ENCODE data around the gene AIG1.
"Not testable (repeated sequence)": the region's sequence is repeated elsewhere in the genome, so short reads cannot be mapped to it uniquely, and the experiment has no call there.

Gene AIG1

DNA sequence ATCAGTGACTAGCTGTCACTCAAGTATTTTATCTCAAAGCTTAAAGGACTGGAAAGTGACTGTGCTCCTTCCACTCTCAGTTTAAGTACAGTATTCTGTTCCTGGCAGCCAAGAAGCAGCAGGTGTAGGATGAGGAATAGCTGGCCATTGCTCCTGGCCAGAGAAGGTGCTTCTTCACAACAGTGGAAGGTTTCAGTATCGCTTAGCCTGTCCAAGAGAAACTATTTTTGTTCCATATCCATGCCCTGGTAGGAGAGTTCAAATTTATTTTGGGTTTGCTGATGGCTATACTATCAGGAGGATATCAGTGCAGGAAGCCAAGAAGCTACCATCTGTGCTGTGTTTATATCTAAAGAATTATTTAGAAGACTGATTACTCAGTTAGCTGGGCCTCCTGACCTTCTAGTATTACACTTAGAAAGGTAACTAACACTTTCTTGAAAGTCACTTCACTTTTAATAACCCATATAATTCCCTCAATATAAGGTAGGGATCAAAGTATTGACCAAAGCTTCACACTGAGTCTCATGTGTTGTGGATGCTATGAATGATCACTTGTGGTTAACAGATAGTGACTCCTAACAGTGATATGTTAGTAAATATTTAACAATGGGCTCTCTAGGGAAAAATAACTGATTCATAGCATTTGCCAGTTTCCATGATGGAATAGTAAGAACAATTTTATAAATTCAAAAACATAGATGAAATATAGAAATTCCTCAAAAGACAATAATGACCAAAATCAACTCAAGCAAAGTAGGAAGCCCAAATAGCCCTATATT lies 99.9 kb downstream of the AIG1 start:
- no peak for DNase-seq (ENCODE audit: low read depth in 1 of 2, low spot score in 1 of 2)

- DNase-seq (ENCODE audit: low read depth in 1 of 2, low spot score in 1 of 2) = no peak
Observed at GRCh38 chr6:143163621-143164020, 102.9 kb downstream of the AIG1 start.

DNA sequence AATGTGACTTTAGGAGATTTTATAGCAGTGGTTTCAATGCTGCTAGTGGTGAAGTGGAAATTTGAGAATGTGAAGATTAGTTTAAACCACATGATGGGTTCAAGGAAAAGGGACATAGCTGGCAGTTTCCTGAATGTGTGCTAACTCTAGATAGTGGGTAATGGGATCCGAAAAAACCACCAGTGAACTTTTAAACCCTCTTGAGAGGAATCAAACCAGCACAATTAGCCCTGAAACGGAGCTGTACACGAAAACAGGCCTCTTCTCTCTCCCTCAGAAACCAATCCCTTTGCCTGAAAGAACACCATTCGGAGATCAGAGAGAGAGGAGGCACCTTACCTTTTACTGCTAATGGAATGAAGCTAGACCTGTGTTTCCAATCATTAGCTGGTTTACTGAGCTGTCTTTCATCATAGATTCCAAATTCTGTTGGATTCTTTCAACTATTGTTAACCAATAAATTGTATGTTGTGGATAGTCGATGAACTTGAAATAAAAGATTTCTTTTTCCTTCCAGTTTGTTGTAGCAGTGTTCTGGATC lies 103.9 kb downstream of the AIG1 start:
- DNase-seq (ENCODE audit: low read depth in 1 of 2, low spot score in 1 of 2) = no peak

GRCh38 chr6:143165315-143165855 lies 104.7 kb downstream of the AIG1 start:
- no peak for DNase-seq (ENCODE audit: low read depth in 1 of 2, low spot score in 1 of 2)

DNA sequence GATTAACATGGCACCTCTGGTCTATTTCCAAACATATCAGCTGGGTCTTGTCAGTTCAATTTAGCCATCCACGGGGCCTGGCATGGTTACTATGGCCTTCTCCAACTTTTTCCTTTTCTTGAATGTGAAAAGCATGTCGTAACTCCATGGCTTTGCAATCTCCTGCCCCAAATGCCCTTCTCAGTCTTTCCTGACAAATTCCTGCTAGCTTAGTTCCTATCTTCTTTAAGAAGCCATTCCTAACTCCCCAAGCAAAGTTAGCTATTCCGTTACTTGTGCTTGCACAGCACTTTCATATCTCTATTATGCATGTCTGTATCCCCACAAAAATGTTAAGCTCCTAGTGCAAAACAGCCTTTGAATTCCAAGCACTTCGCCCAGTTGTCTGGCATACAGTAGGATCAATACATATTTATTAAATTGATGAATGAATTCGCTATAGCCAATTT lies 105.6 kb downstream of the AIG1 start:
- DNase-seq (ENCODE audit: low read depth in 1 of 2, low spot score in 1 of 2) = no peak

DNA sequence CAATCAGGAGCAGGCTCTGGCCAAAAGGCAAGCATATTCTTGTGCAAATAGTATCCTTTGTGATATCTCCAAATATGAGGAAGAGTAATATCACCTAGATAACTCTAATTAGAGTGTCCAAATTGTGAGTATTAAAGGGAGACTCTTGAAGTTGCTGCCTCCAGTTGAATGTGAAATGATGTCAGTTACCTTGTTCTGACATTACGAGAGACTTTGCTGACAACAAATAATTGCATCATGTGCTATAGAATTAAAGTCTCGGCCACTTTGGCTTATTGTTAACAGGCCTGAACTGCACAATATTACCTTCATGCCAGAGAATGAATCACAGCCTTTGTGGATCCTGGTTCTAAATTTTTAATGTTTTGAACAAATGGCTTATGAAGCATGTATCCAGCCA lies 106.5 kb downstream of the AIG1 start:
- no peak for DNase-seq (ENCODE audit: low read depth in 1 of 2, low spot score in 1 of 2)

DNA sequence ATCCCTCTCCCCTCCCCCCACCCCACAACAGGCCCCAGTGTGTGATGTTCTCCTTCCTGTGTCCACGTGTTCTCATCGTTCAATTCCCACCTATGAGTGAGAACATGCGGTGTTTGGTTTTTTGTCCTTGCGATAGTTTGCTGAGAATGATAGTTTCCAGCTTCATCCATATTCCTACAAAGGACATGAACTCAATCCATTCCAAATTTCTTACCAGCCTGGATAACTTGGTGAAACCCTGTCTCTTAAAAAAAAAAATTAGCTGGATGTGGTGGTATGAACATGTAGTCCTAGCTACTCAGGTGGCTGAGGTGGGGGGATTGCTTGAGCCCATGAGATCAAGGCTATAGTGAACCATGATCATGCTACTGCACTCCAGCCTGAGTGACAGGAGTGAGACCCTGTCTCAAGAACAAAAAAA lies 107.7 kb downstream of the AIG1 start:
- not testable (repeated sequence) for DNase-seq (ENCODE audit: low read depth in 1 of 2, low spot score in 1 of 2)

GRCh38 chr6:143169440-143169839 lies 108.8 kb downstream of the AIG1 start:
- no peak for DNase-seq (ENCODE audit: low read depth in 1 of 2, low spot score in 1 of 2)

- DNase-seq (ENCODE audit: low read depth in 1 of 2, low spot score in 1 of 2) = no peak
Observed at GRCh38 chr6:143174516-143174915, 113.8 kb downstream of the AIG1 start.

DNA sequence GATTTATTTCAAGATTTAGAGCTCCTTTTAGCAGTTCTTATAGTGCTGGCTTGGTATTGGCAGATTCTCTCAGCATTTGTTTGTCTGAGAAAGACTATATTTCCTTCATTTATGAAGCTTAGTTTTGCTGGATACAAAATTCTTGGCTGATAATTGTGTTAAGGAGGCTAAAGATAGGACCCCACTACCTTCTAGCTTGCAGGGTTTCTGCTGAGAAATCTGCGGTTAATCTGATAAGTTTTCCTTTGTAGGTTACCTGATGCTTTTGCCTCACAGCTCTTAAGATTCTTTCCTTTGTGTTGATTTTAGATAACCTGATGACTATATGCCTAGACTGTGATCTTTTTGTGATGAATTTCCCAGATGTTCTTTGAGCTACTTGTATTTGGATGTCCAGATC lies 114.3 kb downstream of the AIG1 start:
- DNase-seq (ENCODE audit: low read depth in 1 of 2, low spot score in 1 of 2) = no peak

GRCh38 chr6:143176090-143177021 lies 115.7 kb downstream of the AIG1 start:
- DNase-seq (ENCODE audit: low read depth in 1 of 2, low spot score in 1 of 2) = no peak

DNA sequence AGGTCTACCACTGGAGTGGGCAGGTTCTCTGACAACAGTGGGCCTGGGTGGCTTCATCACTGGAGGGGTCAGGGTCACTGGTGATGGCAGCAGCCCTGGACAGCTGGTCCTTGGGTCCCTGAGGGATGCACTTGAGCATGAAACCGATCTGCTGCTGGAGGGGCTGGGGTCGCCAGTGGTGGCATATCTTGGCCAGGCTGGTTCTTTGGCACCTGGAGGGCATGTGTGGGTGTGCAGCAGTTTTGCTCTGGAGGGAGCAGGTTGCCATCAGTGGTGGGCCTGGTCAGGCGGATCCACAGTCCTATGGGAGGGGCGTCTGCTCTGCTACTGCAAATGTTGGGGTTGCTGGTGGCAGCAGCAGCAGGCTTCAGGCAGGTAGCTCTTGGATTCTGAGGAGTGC lies 117.0 kb downstream of the AIG1 start:
- DNase-seq (ENCODE audit: low read depth in 1 of 2, low spot score in 1 of 2) = no peak

GRCh38 chr6:143179096-143179495 lies 118.4 kb downstream of the AIG1 start:
- DNase-seq (ENCODE audit: low read depth in 1 of 2, low spot score in 1 of 2) = no peak

- no peak for DNase-seq (ENCODE audit: low read depth in 1 of 2, low spot score in 1 of 2)
Observed at GRCh38 chr6:143179901-143180612, 119.4 kb downstream of the AIG1 start.

GRCh38 chr6:143180826-143181225 lies 120.1 kb downstream of the AIG1 start:
- no peak for DNase-seq (ENCODE audit: low read depth in 1 of 2, low spot score in 1 of 2)

- no peak for DNase-seq (ENCODE audit: low read depth in 1 of 2, low spot score in 1 of 2)
Observed at GRCh38 chr6:143183666-143184065, 123.0 kb downstream of the AIG1 start.

DNA sequence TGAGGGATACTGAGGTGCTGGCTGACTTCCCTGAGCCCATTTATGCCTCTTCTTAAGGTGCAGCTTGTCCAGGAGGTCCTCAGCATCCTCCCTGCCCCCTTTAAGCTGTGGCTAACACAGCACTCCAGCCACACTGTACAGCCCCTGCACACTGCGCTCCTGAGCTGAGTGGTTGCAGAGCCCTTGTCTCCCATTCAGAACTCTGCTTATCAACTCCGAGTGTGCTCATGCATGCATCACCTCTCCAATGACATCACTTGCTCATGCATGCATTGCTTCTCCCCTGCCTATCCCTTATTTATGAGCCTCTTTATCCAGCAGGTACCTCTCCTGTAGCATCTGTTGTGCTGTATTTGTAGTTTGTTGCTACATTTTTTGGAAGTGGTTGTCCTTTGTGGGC lies 124.6 kb downstream of the AIG1 start:
- DNase-seq (ENCODE audit: low read depth in 1 of 2, low spot score in 1 of 2) = no peak

- no peak for DNase-seq (ENCODE audit: low read depth in 1 of 2, low spot score in 1 of 2)
Observed at GRCh38 chr6:143187238-143187923, 126.7 kb downstream of the AIG1 start.

DNA sequence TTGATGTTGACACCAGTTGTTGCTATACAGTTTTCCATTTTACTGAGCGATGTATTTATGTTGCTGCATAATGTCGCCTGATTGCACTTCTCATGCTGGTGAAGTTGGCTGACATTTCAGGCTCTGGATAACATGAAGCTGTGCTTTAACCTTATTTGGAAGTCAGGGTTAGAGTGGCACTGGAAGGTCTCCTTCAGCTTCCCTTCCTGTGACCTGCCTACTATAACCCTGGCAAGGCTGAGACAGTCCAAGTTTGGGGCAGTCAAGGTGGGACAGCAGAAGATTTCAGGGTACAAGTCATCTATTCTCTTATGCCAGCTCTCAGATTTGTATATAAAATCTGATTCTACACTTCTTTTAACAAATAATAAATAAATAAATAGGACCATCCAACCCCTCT lies 127.6 kb downstream of the AIG1 start:
- no peak for DNase-seq (ENCODE audit: low read depth in 1 of 2, low spot score in 1 of 2)

DNA sequence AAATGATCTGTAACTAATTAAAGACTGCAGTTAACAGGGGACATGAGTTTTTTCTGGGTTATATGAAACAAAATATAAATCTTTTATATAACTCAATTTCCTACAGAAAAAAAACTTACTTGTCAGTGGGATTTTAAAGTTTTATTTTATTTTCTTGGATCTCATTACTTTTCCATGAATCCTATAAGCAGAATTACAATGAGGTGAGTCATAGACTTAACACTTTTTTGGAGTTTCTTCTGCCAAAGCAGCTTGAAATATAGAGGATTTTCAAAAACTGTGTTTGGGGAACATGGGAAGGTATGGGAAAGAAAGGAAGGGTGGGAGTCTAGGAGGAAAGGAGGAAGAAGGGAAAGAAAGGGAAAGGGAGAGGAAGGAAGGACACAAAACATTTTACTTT lies 130.7 kb downstream of the AIG1 start:
- no peak for DNase-seq (ENCODE audit: low read depth in 1 of 2, low spot score in 1 of 2)
